ENCODE measurements around the gene PKMYT1. TPM values are rescaled to one million over a fixed set of nuclear protein-coding genes. Genes with fewer than 3 reads are reported as not detected.

Gene PKMYT1
- total and polyA plus RNA-seq, 9 of the 15 experiments (the other 6 are each of a cell fraction or from before 2014, with no cell fraction given): 8.7 to 201 (median 37.8) TPM

DNA sequence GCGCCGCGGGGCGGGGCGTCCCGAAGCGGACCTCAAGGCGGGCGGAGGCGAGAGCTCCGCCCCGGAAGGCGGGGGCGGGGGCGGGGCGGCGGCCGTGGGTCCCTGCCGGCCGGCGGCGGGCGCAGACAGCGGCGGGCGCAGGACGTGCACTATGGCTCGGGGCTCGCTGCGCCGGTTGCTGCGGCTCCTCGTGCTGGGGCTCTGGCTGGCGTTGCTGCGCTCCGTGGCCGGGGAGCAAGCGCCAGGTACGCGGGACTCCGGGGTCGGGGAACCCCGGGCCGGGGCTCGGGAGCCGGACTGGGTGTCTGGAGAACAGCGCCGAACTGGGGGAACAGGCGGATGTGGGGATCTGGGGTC lies 40.0 kb upstream of the PKMYT1 start, which contains the start of gene TNFRSF12A (continued):
- TF ChIP-seq, protein P1, sequence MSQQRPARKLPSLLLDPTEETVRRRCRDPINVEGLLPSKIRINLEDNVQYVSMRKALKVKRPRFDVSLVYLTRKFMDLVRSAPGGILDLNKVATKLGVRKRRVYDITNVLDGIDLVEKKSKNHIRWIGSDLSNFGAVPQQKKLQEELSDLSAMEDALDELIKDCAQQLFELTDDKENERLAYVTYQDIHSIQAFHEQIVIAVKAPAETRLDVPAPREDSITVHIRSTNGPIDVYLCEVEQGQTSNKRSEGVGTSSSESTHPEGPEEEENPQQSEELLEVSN (IDR thresholded peaks at IDR 0.05; ENCODE audit: borderline replicate concordance in 1 of 2, extremely low read depth in 1 of 2, insufficient read depth in 1 of 2, insufficient read length in 1 of 2, low read depth in 1 of 2, low read length in 1 of 2, poor library complexity in 1 of 2, severe bottlenecking in 1 of 2): peak in 1 of 2 experiments; percentile 48
- TF ChIP-seq ZNF764 (CRISPR knock-in tag; IDR thresholded peaks at IDR 0.05; ENCODE audit: low read depth) (no peak), CHD2 (IDR thresholded peaks at IDR 0.05; ENCODE audit: low read depth, low read length) (0 out of 2 replicates have a peak, but pooled peaks have one; percentile 2), PKNOX1 (IDR thresholded peaks at IDR 0.05) (no peak), SRSF9 (IDR thresholded peaks at IDR 0.05; ENCODE audit: borderline replicate concordance, low read depth, low read length) (no peak), NONO (IDR thresholded peaks at IDR 0.05; ENCODE audit: low read depth in 2 of 2, low read length in 1 of 2) (peak in 1 of 2 experiments; percentile 85; a peak in 2 of 4 replicates), ZNF384 (IDR thresholded peaks at IDR 0.05; ENCODE audit: low read depth, low read length) (no peak), MXD1 (CRISPR knock-in tag; IDR thresholded peaks at IDR 0.05; ENCODE audit: borderline replicate concordance, poor library complexity, severe bottlenecking) (no peak), ZNF324 (CRISPR knock-in tag; IDR thresholded peaks at IDR 0.05) (no peak), CXXC5 (CRISPR knock-in tag; IDR thresholded peaks at IDR 0.05) (peak; percentile 78), IFI16 (CRISPR knock-in tag; IDR thresholded peaks at IDR 0.05) (no peak), CBX2 (IDR thresholded peaks at IDR 0.05; ENCODE audit: insufficient read depth, low read length, poor library complexity, severe bottlenecking) (no peak), YY1 (IDR thresholded peaks at IDR 0.05; ENCODE audit: borderline replicate concordance in 1 of 3, control insufficient read depth in 1 of 3, extremely low read depth in 1 of 3, insufficient read depth in 3 of 3, insufficient read length in 1 of 3, insufficient replicate concordance in 2 of 3, low read depth in 1 of 3, low read length in 2 of 3) (peak in 1 of 3 experiments; percentile 78), ZKSCAN3 (CRISPR knock-in tag; IDR thresholded peaks at IDR 0.05) (no peak), PTBP1 (IDR thresholded peaks at IDR 0.05; ENCODE audit: low read depth, low read length) (no peak), YBX1 (IDR thresholded peaks at IDR 0.05) (no peak), ZBTB1 (CRISPR knock-in tag; IDR thresholded peaks at IDR 0.05; ENCODE audit: borderline replicate concordance, low read depth) (peak; percentile 6; the same call in 1 of the 2 replicates), RBFOX2 (IDR thresholded peaks at IDR 0.05; ENCODE audit: low read depth, low read length) (peak; percentile 88), RBBP5 (IDR thresholded peaks at IDR 0.05; ENCODE audit: borderline replicate concordance, insufficient read depth, low read length, poor library complexity, severe bottlenecking) (peak; percentile 71), TSC22D4 (tag; IDR thresholded peaks at IDR 0.05) (no peak)
- TF ChIP-seq, protein P2, sequence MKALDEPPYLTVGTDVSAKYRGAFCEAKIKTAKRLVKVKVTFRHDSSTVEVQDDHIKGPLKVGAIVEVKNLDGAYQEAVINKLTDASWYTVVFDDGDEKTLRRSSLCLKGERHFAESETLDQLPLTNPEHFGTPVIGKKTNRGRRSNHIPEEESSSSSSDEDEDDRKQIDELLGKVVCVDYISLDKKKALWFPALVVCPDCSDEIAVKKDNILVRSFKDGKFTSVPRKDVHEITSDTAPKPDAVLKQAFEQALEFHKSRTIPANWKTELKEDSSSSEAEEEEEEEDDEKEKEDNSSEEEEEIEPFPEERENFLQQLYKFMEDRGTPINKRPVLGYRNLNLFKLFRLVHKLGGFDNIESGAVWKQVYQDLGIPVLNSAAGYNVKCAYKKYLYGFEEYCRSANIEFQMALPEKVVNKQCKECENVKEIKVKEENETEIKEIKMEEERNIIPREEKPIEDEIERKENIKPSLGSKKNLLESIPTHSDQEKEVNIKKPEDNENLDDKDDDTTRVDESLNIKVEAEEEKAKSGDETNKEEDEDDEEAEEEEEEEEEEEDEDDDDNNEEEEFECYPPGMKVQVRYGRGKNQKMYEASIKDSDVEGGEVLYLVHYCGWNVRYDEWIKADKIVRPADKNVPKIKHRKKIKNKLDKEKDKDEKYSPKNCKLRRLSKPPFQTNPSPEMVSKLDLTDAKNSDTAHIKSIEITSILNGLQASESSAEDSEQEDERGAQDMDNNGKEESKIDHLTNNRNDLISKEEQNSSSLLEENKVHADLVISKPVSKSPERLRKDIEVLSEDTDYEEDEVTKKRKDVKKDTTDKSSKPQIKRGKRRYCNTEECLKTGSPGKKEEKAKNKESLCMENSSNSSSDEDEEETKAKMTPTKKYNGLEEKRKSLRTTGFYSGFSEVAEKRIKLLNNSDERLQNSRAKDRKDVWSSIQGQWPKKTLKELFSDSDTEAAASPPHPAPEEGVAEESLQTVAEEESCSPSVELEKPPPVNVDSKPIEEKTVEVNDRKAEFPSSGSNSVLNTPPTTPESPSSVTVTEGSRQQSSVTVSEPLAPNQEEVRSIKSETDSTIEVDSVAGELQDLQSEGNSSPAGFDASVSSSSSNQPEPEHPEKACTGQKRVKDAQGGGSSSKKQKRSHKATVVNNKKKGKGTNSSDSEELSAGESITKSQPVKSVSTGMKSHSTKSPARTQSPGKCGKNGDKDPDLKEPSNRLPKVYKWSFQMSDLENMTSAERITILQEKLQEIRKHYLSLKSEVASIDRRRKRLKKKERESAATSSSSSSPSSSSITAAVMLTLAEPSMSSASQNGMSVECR (CRISPR knock-in tag; IDR thresholded peaks at IDR 0.05): no peak
